ENCODE data around the gene CRISP1.

CRISP1 gene

DNA sequence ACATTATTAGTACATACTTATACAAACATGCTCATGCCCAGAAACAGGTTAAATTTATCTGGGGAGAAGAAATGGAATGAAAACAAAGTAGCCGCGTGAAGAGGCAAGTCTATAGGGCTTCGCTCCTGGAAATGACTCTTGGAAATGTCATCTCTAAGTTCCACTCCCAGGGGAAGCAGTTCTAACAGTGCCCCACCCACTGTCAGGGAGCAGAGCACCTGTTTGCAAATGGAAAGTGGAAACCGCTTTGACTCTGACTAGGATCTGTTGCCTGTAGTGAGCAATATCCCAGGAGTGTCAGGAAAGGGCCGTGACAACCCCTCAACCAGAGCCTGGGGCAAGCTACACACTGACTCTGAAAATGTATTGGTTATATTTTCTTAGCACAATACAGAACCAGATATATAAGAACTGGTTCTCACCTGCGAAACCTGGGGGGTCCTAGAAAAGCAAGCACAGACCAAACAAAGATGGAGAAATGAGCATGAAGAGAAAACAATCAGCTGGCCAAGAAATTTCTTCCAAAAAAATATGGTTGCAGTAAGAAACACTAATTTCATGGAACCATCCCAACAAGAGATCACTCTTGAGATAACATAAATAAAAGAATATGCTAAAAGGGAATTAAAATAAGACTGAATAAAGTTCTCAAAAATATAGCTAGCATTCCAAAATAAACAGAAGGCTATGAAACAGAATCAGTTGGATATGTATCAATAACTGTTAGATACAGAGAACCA is 47.5 kb upstream of the CRISP1 start:
- TF ChIP-seq CSDC2 (CRISPR knock-in tag; IDR thresholded peaks at IDR 0.05) (no peak), ZNF70 (CRISPR knock-in tag; IDR thresholded peaks at IDR 0.05) (no peak), ZFP3 (CRISPR knock-in tag; IDR thresholded peaks at IDR 0.05) (no peak), ZNF565 (CRISPR knock-in tag; conservative IDR thresholded peaks at IDR 0.05; ENCODE audit: low read depth) (no peak), RARB (CRISPR knock-in tag; IDR thresholded peaks at IDR 0.05) (no peak), ZC3H10 (CRISPR knock-in tag; IDR thresholded peaks at IDR 0.05) (no peak), SNAI2 (CRISPR knock-in tag; IDR thresholded peaks at IDR 0.05) (no peak), TOX (CRISPR knock-in tag; IDR thresholded peaks at IDR 0.05; ENCODE audit: borderline replicate concordance) (no peak), BACH2 (CRISPR knock-in tag; IDR thresholded peaks at IDR 0.05; ENCODE audit: borderline replicate concordance) (no peak), ISL1 (CRISPR knock-in tag; IDR thresholded peaks at IDR 0.05) (no peak), ESRRG (CRISPR knock-in tag; IDR thresholded peaks at IDR 0.05) (no peak), GLIS3 (CRISPR knock-in tag; IDR thresholded peaks at IDR 0.05) (no peak)
- TF ChIP-seq, protein P1, sequence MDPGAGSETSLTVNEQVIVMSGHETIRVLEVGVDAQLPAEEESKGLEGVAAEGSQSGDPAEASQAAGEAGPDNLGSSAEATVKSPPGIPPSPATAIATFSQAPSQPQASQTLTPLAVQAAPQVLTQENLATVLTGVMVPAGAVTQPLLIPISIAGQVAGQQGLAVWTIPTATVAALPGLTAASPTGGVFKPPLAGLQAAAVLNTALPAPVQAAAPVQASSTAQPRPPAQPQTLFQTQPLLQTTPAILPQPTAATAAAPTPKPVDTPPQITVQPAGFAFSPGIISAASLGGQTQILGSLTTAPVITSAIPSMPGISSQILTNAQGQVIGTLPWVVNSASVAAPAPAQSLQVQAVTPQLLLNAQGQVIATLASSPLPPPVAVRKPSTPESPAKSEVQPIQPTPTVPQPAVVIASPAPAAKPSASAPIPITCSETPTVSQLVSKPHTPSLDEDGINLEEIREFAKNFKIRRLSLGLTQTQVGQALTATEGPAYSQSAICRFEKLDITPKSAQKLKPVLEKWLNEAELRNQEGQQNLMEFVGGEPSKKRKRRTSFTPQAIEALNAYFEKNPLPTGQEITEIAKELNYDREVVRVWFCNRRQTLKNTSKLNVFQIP (CRISPR knock-in tag; IDR thresholded peaks at IDR 0.05; ENCODE audit: borderline replicate concordance, low read depth): no peak
- TF ChIP-seq, protein P2, sequence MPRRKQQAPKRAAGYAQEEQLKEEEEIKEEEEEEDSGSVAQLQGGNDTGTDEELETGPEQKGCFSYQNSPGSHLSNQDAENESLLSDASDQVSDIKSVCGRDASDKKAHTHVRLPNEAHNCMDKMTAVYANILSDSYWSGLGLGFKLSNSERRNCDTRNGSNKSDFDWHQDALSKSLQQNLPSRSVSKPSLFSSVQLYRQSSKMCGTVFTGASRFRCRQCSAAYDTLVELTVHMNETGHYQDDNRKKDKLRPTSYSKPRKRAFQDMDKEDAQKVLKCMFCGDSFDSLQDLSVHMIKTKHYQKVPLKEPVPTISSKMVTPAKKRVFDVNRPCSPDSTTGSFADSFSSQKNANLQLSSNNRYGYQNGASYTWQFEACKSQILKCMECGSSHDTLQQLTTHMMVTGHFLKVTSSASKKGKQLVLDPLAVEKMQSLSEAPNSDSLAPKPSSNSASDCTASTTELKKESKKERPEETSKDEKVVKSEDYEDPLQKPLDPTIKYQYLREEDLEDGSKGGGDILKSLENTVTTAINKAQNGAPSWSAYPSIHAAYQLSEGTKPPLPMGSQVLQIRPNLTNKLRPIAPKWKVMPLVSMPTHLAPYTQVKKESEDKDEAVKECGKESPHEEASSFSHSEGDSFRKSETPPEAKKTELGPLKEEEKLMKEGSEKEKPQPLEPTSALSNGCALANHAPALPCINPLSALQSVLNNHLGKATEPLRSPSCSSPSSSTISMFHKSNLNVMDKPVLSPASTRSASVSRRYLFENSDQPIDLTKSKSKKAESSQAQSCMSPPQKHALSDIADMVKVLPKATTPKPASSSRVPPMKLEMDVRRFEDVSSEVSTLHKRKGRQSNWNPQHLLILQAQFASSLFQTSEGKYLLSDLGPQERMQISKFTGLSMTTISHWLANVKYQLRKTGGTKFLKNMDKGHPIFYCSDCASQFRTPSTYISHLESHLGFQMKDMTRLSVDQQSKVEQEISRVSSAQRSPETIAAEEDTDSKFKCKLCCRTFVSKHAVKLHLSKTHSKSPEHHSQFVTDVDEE (CRISPR knock-in tag; IDR thresholded peaks at IDR 0.05): no peak
- TF ChIP-seq, protein P3, sequence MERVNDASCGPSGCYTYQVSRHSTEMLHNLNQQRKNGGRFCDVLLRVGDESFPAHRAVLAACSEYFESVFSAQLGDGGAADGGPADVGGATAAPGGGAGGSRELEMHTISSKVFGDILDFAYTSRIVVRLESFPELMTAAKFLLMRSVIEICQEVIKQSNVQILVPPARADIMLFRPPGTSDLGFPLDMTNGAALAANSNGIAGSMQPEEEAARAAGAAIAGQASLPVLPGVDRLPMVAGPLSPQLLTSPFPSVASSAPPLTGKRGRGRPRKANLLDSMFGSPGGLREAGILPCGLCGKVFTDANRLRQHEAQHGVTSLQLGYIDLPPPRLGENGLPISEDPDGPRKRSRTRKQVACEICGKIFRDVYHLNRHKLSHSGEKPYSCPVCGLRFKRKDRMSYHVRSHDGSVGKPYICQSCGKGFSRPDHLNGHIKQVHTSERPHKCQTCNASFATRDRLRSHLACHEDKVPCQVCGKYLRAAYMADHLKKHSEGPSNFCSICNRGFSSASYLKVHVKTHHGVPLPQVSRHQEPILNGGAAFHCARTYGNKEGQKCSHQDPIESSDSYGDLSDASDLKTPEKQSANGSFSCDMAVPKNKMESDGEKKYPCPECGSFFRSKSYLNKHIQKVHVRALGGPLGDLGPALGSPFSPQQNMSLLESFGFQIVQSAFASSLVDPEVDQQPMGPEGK (CRISPR knock-in tag; IDR thresholded peaks at IDR 0.05; ENCODE audit: borderline replicate concordance): no peak
- ATAC-seq: no peak

DNA sequence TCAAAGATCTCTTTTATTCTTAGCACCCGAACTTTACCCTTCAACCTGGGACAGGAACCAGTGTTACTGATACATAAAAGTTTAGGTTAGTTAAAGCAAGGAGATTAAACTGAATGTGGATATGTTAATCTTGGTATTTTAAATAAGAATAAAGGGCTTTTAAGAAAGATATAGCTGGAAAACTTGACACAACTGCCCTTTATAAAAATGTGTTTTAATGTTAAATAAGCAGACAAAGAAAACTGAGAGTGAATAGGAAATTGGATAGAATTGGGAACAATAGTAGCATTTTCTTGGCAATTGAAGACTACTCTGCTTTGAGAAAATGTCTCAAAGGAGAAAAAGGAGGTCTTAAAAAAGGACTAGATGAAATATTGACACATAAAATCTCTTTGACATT is 45.9 kb upstream of the CRISP1 start:
- ATAC-seq: no peak
- no peak for TF ChIP-seq PPARA (CRISPR knock-in tag; IDR thresholded peaks at IDR 0.05; ENCODE audit: borderline replicate concordance)
- TF ChIP-seq ZFP3 (CRISPR knock-in tag; IDR thresholded peaks at IDR 0.05): no peak
- TF ChIP-seq, protein P3 (CRISPR knock-in tag; IDR thresholded peaks at IDR 0.05; ENCODE audit: borderline replicate concordance): no peak
- TF ChIP-seq, protein P1 (CRISPR knock-in tag; IDR thresholded peaks at IDR 0.05; ENCODE audit: borderline replicate concordance, low read depth): no peak
- no peak for TF ChIP-seq SNAI2 (CRISPR knock-in tag; IDR thresholded peaks at IDR 0.05)
- no peak for TF ChIP-seq OSR1 (CRISPR knock-in tag; IDR thresholded peaks at IDR 0.05)
- no peak for TF ChIP-seq TOX (CRISPR knock-in tag; IDR thresholded peaks at IDR 0.05; ENCODE audit: borderline replicate concordance)

DNA sequence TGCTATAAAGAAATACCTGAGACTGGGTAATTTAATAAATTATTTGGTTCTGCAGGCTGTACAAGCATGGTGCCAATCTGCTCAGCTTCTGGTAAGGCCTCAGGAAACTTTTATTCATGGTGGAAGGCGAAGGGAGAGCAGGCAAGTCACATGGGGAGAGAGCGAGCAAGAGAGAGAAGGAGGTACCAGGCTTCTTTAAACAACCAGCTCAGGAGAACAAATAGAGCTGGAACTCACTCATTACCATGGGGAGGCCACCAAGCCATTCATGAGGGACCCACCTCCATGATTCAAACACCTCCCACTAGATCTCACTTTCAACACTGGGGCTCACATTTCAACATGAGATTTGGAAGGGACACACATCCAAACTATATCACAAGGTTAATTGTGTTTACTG is 44.9 kb upstream of the CRISP1 start:
- TF ChIP-seq GLIS3 (CRISPR knock-in tag; IDR thresholded peaks at IDR 0.05) (no peak), OSR1 (CRISPR knock-in tag; IDR thresholded peaks at IDR 0.05) (no peak), CSDC2 (CRISPR knock-in tag; IDR thresholded peaks at IDR 0.05) (no peak), TCF4 (CRISPR knock-in tag; IDR thresholded peaks at IDR 0.05; ENCODE audit: borderline replicate concordance) (no peak), PPARA (CRISPR knock-in tag; IDR thresholded peaks at IDR 0.05; ENCODE audit: borderline replicate concordance) (no peak), ZNF565 (CRISPR knock-in tag; conservative IDR thresholded peaks at IDR 0.05; ENCODE audit: low read depth) (no peak), ARNTL (CRISPR knock-in tag; IDR thresholded peaks at IDR 0.05; ENCODE audit: borderline replicate concordance, low read depth) (no peak), ZC3H10 (CRISPR knock-in tag; IDR thresholded peaks at IDR 0.05) (no peak), ZNF70 (CRISPR knock-in tag; IDR thresholded peaks at IDR 0.05) (no peak), ZFP3 (CRISPR knock-in tag; IDR thresholded peaks at IDR 0.05) (no peak)
- ATAC-seq: no peak
